NCI-H2196 (cell line): ENCODE data around the gene CRTC1.
"Not testable (repeated sequence)": the region's sequence is repeated elsewhere in the genome, so short reads cannot be mapped to it uniquely, and the experiment has no call there.

ENCODE experiments used
- DNase-seq: peaks from one replicate; lab custom pipeline; 2025; ENCODE audit not compliant: unreplicated experiment; lab: John Stamatoyannopoulos, UW

CRTC1 gene

GRCh38 chr19:18725841-18726770 is 42.6 kb downstream of the CRTC1 start:
- DNase-seq = no peak

GRCh38 chr19:18726846-18727245 is 43.4 kb downstream of the CRTC1 start:
- no peak for DNase-seq

GRCh38 chr19:18727602-18728001 is 44.1 kb downstream of the CRTC1 start:
- DNase-seq = not testable (repeated sequence)

- no peak for DNase-seq
Measured at GRCh38 chr19:18729933-18730530, 46.6 kb downstream of the CRTC1 start.

GRCh38 chr19:18730885-18731513 is 47.5 kb downstream of the CRTC1 start:
- no peak for DNase-seq

- DNase-seq = no peak
Measured at GRCh38 chr19:18731562-18732008, 48.1 kb downstream of the CRTC1 start.

GRCh38 chr19:18733196-18733647 is 49.7 kb downstream of the CRTC1 start:
- DNase-seq = no peak

- DNase-seq = not testable (repeated sequence)
Measured at GRCh38 chr19:18733762-18734332, 50.4 kb downstream of the CRTC1 start.

GRCh38 chr19:18735324-18735723 is 51.8 kb downstream of the CRTC1 start:
- no peak for DNase-seq

GRCh38 chr19:18735752-18736151 is 52.3 kb downstream of the CRTC1 start:
- no peak for DNase-seq

- peak; percentile 31 for DNase-seq
Measured at GRCh38 chr19:18736415-18737336, 53.2 kb downstream of the CRTC1 start.

- no peak for DNase-seq
Measured at GRCh38 chr19:18737337-18737953, 54.0 kb downstream of the CRTC1 start.

GRCh38 chr19:18737954-18738351 is 54.5 kb downstream of the CRTC1 start:
- DNase-seq = no peak

GRCh38 chr19:18738961-18739690 is 55.6 kb downstream of the CRTC1 start:
- no peak for DNase-seq

GRCh38 chr19:18741124-18742121 is 57.9 kb downstream of the CRTC1 start:
- peak; percentile 93 for DNase-seq

GRCh38 chr19:18742324-18742723 is 58.8 kb downstream of the CRTC1 start:
- no peak for DNase-seq

- peak; percentile 31 for DNase-seq
Measured at GRCh38 chr19:18742838-18743783, 59.6 kb downstream of the CRTC1 start.
